Thyroid gland (tissue), 4 donors: Measurements from ENCODE around the gene SYNGR4. TPM values are rescaled to one million over a fixed set of nuclear protein-coding genes. Genes with fewer than 3 reads are reported as not detected.

Source experiments
- DNase-seq, 2 donors: peaks; one replicate each; pipeline ENCODE4 v3.0.0-alpha.2; 2019
- H3K27ac ChIP-seq, 3 donors: fragments of 200-600 bp; sonication (generic); 1 replicate in 2 of 3; 2 replicates in 1 of 3; pipeline ENCODE4 v1.5.1; 2016 to 2019; ENCODE audit warnings: mild to moderate bottlenecking in 1 of 3, moderate library complexity in 1 of 3
- H3K27me3 ChIP-seq: fragments of 200-600 bp; sonication (generic); one replicate; pipeline ENCODE4 v1.5.1; 2019
- H3K36me3 ChIP-seq, 2 donors: fragments of 200-600 bp; sonication (generic); one replicate each; pipeline ENCODE4 v1.5.1; 2016 to 2019
- H3K4me1 ChIP-seq, 2 donors: fragments of 200-600 bp; sonication (generic); one replicate each; pipeline ENCODE4 v1.5.1; 2017 to 2019
- H3K4me3 ChIP-seq, 3 donors: fragments of 200-600 bp; sonication (generic); replicated peaks in 1 of 3; 1 replicate in 2 of 3; 2 replicates in 1 of 3; pipeline ENCODE4 v1.5.1; 2016; ENCODE audit warnings: mild to moderate bottlenecking in 1 of 3
- H3K9me3 ChIP-seq: fragments of 200-600 bp; sonication (generic); one replicate; pipeline ENCODE4 v1.5.1; 2017
- POLR2A ChIP-seq, 2 donors: fragments of 450-650 bp; IDR thresholded peaks; one replicate each; pipeline ENCODE4 v1.6.1; 2017; ENCODE audit warnings: antibody characterized with exemption in 2 of 2, mild to moderate bottlenecking in 2 of 2, moderate library complexity in 1 of 2
- WGBS, 2 donors: methylation state at CpG; one replicate each; pipeline ENCODE4 v1.1.5; 2017; 5-methylcytosine and 5-hydroxymethylcytosine counted together
- intact Hi-C: fragments of 100-400 bp; cut with DNase I; formaldehyde crosslinking; loops from one replicate; pipeline ENCODE4 v1.15.1; 2023
- total RNA-seq, 4 donors: library from RNA; depleted of rRNA; stranded (reverse); fragments of >200 nt; gene quantifications; one replicate each; pipeline ENCODE4 v1.2.3, GENCODE V29; 2016
- TF ChIP-seq, protein P1 (sequence below), 6 experiments: fragments of 200-600 bp in 3 of 6; fragments of 450-650 bp in 3 of 6; sonication (generic) in 3 of 6; IDR thresholded peaks; one replicate each; pipeline ENCODE4 v1.5.1; 2016 to 2019; ENCODE audit warnings: antibody characterized with exemption in 6 of 6, mild to moderate bottlenecking in 2 of 6, inconsistent platforms in 1 of 6, moderate library complexity in 1 of 6

The SYNGR4 gene
- total RNA-seq, 4 donors from 2014 or later, result not detected

DNA sequence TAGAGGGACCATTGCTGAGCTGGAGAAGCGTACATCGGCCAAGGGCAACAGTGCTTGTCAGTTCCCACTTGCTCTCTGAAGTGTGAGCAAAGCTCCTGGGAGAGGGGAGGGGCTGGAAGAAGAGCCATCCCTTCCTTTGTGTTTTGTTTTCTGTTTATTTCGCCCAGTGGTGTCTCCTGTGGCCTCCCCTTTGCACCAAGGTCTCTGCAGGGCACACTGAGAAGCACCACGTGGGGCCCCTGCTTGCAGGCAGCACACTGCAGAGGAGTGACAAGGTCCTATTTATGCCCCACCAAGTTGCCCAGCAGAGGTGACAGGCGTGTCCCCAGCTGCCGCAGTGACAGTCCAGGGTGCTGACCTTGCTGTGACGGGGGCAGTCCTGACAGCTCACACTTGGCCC lies 53.3 kb downstream of the SYNGR4 start:
- H3K27ac ChIP-seq, result peak overlapping the region in 1 of 3 donors; percentile 74
- intact Hi-C loops, result no loop called here
- TF ChIP-seq, protein P1, sequence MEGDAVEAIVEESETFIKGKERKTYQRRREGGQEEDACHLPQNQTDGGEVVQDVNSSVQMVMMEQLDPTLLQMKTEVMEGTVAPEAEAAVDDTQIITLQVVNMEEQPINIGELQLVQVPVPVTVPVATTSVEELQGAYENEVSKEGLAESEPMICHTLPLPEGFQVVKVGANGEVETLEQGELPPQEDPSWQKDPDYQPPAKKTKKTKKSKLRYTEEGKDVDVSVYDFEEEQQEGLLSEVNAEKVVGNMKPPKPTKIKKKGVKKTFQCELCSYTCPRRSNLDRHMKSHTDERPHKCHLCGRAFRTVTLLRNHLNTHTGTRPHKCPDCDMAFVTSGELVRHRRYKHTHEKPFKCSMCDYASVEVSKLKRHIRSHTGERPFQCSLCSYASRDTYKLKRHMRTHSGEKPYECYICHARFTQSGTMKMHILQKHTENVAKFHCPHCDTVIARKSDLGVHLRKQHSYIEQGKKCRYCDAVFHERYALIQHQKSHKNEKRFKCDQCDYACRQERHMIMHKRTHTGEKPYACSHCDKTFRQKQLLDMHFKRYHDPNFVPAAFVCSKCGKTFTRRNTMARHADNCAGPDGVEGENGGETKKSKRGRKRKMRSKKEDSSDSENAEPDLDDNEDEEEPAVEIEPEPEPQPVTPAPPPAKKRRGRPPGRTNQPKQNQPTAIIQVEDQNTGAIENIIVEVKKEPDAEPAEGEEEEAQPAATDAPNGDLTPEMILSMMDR (IDR thresholded peaks at IDR 0.05), result no peak
- no peak for TF ChIP-seq POLR2A (IDR thresholded peaks at IDR 0.05)
- no peak overlapping the region for H3K4me3 ChIP-seq
- no peaks in the 10 kb centered on the region for H3K9me3 ChIP-seq
- DNase-seq, result no peak
- peaks cover 13 to 26% of the 10 kb centered on the region in 2 donors for H3K4me1 ChIP-seq
- H3K27me3 ChIP-seq, result no peaks in the 10 kb centered on the region
- WGBS, 2 donors, result 52 to 69% methylated on average over 7 of the region's 7 CpGs
- no peaks in the 10 kb centered on the region for H3K36me3 ChIP-seq

DNA sequence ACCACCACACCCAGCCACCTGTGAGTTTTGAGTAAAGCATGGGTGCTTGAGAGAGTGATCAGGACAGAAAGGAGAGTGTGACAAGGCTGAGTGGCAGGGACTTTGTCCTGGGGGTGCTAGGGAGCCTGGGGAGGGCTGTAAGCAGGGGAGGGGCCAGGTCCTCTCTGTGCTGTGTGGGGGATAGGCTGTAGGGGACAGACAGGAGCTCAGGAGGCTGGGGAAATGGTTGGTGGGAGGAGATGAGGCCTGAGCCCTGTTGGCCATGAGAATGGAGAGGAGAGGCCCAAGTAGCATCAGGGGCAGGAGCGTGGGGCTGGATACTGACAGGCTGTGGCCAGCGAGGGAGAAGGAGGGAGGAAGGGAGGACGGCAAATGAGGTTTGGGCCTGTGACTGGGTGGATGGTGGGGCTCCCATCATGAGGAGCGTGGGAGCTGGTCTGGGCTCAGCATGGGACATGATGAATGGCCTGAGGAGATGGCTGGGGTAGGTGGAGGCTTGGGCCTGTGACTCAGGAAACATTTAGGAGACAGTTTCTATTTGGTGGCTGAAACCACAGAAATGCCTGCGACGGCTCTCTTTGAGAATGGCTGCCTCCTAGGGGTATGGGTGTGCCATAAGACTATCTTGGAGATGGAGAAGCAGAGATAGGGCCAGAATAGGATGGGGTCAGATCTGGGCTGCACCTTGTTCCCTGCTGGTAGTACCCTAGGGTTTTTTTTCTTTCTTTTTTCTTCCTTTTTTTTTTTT lies 54.3 kb downstream of the SYNGR4 start:
- Histone ChIP-seq H3K4me1 (peaks cover 13 to 26% of the 10 kb centered on the region in 2 donors), H3K27ac (no peak overlapping the region), H3K36me3 (no peaks in the 10 kb centered on the region), H3K4me3 (no peak overlapping the region), H3K27me3 (no peaks in the 10 kb centered on the region), H3K9me3 (no peaks in the 10 kb centered on the region)
- no peak for TF ChIP-seq POLR2A (IDR thresholded peaks at IDR 0.05)
- TF ChIP-seq, protein P1 (IDR thresholded peaks at IDR 0.05), result no peak
- 88 to 92% methylated on average over 6 of the region's 6 CpGs for WGBS, 2 donors
- intact Hi-C loops, result no loop called here
- DNase-seq, result no peak

DNA sequence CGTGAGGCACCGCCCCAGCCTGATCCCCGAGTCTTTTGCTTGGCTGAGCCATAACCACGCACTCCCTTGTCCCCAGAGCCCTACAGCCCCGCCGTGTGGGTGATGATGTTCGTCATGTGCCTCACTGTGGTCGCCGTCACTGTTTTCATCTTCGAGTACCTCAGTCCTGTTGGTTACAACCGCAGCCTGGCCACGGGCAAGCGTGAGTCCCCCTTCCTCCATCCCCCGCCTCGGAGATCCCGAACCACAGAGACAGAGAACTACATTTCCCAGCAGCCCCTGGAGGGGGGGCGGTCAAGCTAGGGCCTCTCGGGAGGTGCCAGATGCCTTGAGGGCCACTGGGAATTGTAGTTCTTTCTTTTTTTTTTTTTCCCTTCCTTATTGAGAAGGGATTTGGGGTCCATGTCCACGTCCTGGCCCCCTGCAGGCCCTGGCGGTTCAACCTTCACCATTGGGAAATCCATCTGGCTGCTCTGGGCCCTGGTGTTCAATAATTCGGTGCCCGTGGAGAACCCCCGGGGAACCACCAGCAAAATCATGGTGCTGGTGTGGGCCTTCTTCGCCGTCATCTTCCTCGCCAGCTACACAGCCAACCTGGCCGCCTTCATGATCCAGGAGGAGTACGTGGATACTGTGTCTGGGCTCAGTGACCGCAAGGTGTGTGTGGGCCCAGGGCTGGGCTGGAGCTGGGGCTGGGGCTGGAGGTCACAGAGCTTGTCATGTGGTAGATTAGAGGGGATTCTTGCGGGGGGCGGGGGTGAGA lies 55.2 kb downstream of the SYNGR4 start:
- intact Hi-C loops, result no loop called here
- Histone ChIP-seq H3K9me3 (no peaks in the 10 kb centered on the region), H3K4me1 (peaks cover 11 to 26% of the 10 kb centered on the region in 2 donors), H3K27me3 (no peaks in the 10 kb centered on the region), H3K4me3 (no peak overlapping the region), H3K27ac (no peak overlapping the region), H3K36me3 (no peaks in the 10 kb centered on the region)
- TF ChIP-seq POLR2A (IDR thresholded peaks at IDR 0.05), result no peak
- TF ChIP-seq, protein P1 (IDR thresholded peaks at IDR 0.05), result no peak
- WGBS, 2 donors, result 73 to 74% methylated on average over 31 of the region's 31 CpGs
- DNase-seq, result peak; percentile 45 to 61

DNA sequence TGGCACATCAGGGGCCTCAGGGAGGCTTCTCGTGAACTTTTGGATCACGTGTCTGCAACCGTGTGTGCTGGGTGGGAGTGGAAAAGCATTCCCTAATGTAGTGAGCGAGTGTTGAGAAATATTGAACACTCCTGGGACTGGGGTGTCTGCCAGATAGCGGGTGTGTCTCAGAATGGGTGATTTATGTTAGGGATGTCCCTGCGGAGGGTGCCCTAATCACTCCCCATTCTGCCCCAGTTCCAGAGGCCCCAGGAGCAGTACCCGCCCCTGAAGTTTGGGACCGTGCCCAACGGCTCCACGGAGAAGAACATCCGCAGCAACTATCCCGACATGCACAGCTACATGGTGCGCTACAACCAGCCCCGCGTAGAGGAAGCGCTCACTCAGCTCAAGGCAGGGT lies 57.4 kb downstream of the SYNGR4 start:
- no peak for DNase-seq
- H3K4me1 ChIP-seq, result peaks cover 0 to 9% of the 10 kb centered on the region in 2 donors
- no peak overlapping the region for H3K4me3 ChIP-seq
- H3K36me3 ChIP-seq, result no peaks in the 10 kb centered on the region
- no peak overlapping the region for H3K27ac ChIP-seq
- H3K27me3 ChIP-seq, result no peaks in the 10 kb centered on the region
- WGBS, 2 donors, result 82 to 85% methylated on average over 15 to 16 of the region's 16 CpGs
- no peaks in the 10 kb centered on the region for H3K9me3 ChIP-seq
- intact Hi-C loops, result no loop called here
- no peak for TF ChIP-seq POLR2A (IDR thresholded peaks at IDR 0.05)
- TF ChIP-seq, protein P1 (IDR thresholded peaks at IDR 0.05), result no peak

DNA sequence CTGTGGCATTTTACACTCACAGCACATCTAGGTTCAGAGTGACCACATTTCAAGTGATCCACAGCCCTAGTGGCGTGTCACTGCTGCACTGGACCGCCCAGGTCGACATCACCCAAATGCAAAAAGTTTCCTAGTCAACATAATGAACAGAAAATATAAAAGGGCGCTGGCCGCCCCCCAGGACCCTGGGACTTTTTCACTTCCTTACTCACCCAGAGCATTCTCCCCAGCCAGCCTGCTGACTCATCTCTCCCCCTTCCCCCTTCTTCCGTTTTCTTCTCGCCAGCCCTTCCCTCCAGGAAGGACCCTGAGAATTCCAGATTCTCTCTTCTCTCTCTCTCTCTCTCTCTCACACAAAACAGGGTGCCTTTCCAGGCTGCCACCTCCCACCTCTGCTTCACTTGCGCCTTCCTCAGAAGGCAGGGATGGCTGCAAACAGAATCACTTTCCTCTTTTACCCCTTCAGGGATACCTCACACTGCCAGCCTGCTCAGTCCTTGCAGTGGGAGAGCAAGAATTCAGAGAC lies 60.6 kb downstream of the SYNGR4 start:
- intact Hi-C loops, result no loop called here
- no peak for DNase-seq
- Histone ChIP-seq H3K27ac (peak overlapping the region in 1 of 3 donors; percentile 33), H3K36me3 (no peaks in the 10 kb centered on the region), H3K4me1 (no peaks in the 10 kb centered on the region), H3K9me3 (no peaks in the 10 kb centered on the region), H3K27me3 (no peaks in the 10 kb centered on the region), H3K4me3 (no peak overlapping the region)
- 59 to 62% methylated on average over 8 of the region's 8 CpGs for WGBS, 2 donors
- no peak for TF ChIP-seq POLR2A (IDR thresholded peaks at IDR 0.05)
- TF ChIP-seq, protein P1 (IDR thresholded peaks at IDR 0.05), result no peak
